Stimulated activated CD4-positive, alpha-beta T cell treated with anti-CD3 and anti-CD28 coated beads, Interleukin-1b, Interleukin-23, amount 100 ng/mL, for 24 hours (primary cell): Measurements from ENCODE around the gene C1orf198.

Experiments used
- DNase-seq, 4 experiments: peaks; one replicate each; pipeline ENCODE4 v3.0.0-alpha.2; 2020; ENCODE audit warnings: low read depth in 4 of 4, low spot score in 1 of 4

C1orf198 gene

GRCh38 chr1:230894032-230894431, 25.7 kb upstream of the C1orf198 start:
- no peak for DNase-seq

- DNase-seq = no peak
These were observed 23.7 kb upstream of the C1orf198 start for GRCh38 chr1:230892018-230892491.

- DNase-seq = no peak
These were observed 23.1 kb upstream of the C1orf198 start for GRCh38 chr1:230891413-230891812.

GRCh38 chr1:230884646-230885045, 16.3 kb upstream of the C1orf198 start:
- DNase-seq = no peak

GRCh38 chr1:230883967-230884366, 15.6 kb upstream of the C1orf198 start:
- no peak for DNase-seq

- DNase-seq = no peak
These were observed 11.5 kb upstream of the C1orf198 start for GRCh38 chr1:230879778-230880177.

GRCh38 chr1:230878591-230878990, 10.3 kb upstream of the C1orf198 start:
- DNase-seq = no peak

- no peak for DNase-seq
These were observed 9.7 kb upstream of the C1orf198 start for GRCh38 chr1:230877924-230878590.

GRCh38 chr1:230877146-230877923, 9.0 kb upstream of the C1orf198 start:
- no peak for DNase-seq

- DNase-seq = no peak
These were observed 8.3 kb upstream of the C1orf198 start for GRCh38 chr1:230876660-230877059.

- no peak for DNase-seq
These were observed 7.0 kb upstream of the C1orf198 start for GRCh38 chr1:230875370-230875769.

- DNase-seq = no peak
These were observed 2.6 kb upstream of the C1orf198 start for GRCh38 chr1:230870916-230871315.

- no peak for DNase-seq
These were observed 1.2 kb upstream of the C1orf198 start for GRCh38 chr1:230869500-230869899.

- peak in 3 of 4 experiments; percentile 7 to 14 (median 11) for DNase-seq
These were observed 540 bp upstream of the C1orf198 start for GRCh38 chr1:230868736-230869385.

- no peak for DNase-seq
These were observed 1.0 kb downstream of the C1orf198 start for GRCh38 chr1:230867101-230867902.

GRCh38 chr1:230866171-230867070, 1.9 kb downstream of the C1orf198 start:
- no peak for DNase-seq

GRCh38 chr1:230865062-230865817, 3.1 kb downstream of the C1orf198 start:
- DNase-seq = no peak

- DNase-seq = no peak
These were observed 3.9 kb downstream of the C1orf198 start for GRCh38 chr1:230864441-230864840.

- no peak for DNase-seq
These were observed 4.9 kb downstream of the C1orf198 start for GRCh38 chr1:230863449-230863848.
